ENCODE data around the gene FBXO28. TPM values are rescaled to one million over a fixed set of nuclear protein-coding genes. Genes with fewer than 3 reads are reported as not detected.

The FBXO28 gene
- polyA plus RNA-seq, 1 donor (not counting 4 experiments of a cell fraction or from before 2014, with no cell fraction given) = 36.5 TPM

DNA sequence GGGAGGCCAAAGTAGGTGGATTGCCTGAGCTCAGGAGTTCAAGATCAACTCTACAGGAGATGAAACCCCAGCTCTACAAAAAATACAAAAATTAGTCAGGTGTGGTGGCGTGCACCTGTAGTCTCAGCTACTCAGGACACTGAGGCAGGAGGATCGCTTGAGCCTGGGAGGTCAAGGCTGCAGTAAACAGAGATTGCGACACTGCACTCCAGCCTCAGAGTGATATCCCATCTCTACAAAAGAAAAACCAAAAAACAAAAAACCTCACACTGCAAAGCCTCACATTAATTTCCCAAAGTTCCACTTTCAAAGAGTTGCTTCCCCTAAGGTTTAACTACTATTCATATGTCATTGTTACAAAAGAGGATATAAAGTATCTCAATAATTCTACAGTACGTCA lies 29.0 kb upstream of the FBXO28 start:
- FAIRE-seq (no peak), DNase-seq (ENCODE audit: low read depth, low spot score) (no peak)
- Histone ChIP-seq H2AFZ (ENCODE audit: control insufficient read depth, low read length) (no peak overlapping the region), H3K4me1 (ENCODE audit: control insufficient read depth, extremely low read depth, insufficient read depth, low read length) (no peaks in the 10 kb centered on the region), H4K20me1 (ENCODE audit: control insufficient read depth, extremely low read depth, insufficient read depth, low read length) (no peaks in the 10 kb centered on the region), H3K4me3 (ENCODE audit: control insufficient read depth in 2 of 3, extremely low read depth in 1 of 3, insufficient read depth in 2 of 3, low read depth in 1 of 3, low read length in 3 of 3) (no peak overlapping the region), H3K4me2 (ENCODE audit: control insufficient read depth, extremely low read depth, insufficient read depth, low read depth, low read length) (no peak overlapping the region), H3K36me3 (ENCODE audit: control insufficient read depth in 2 of 2, extremely low read depth in 1 of 2, insufficient read depth in 2 of 2, low read length in 2 of 2) (no peaks in the 10 kb centered on the region), H3K9ac (ENCODE audit: control insufficient read depth, extremely low read depth, insufficient read depth, low read length) (no peak overlapping the region), H3K79me2 (ENCODE audit: control insufficient read depth, insufficient read depth, low read length) (no peaks in the 10 kb centered on the region), H3K9me3 (ENCODE audit: control insufficient read depth, low read depth, low read length) (no peaks in the 10 kb centered on the region), H3K27ac (ENCODE audit: control insufficient read depth, insufficient read depth, low read length) (no peak overlapping the region), H3K9me1 (ENCODE audit: control insufficient read depth, extremely low read depth, insufficient read depth, low read length) (no peaks in the 10 kb centered on the region), H3K27me3 (ENCODE audit: control insufficient read depth, extremely low read depth, insufficient read depth, low read length) (no peaks in the 10 kb centered on the region)
- TF ChIP-seq, protein P1, sequence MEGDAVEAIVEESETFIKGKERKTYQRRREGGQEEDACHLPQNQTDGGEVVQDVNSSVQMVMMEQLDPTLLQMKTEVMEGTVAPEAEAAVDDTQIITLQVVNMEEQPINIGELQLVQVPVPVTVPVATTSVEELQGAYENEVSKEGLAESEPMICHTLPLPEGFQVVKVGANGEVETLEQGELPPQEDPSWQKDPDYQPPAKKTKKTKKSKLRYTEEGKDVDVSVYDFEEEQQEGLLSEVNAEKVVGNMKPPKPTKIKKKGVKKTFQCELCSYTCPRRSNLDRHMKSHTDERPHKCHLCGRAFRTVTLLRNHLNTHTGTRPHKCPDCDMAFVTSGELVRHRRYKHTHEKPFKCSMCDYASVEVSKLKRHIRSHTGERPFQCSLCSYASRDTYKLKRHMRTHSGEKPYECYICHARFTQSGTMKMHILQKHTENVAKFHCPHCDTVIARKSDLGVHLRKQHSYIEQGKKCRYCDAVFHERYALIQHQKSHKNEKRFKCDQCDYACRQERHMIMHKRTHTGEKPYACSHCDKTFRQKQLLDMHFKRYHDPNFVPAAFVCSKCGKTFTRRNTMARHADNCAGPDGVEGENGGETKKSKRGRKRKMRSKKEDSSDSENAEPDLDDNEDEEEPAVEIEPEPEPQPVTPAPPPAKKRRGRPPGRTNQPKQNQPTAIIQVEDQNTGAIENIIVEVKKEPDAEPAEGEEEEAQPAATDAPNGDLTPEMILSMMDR (optimal IDR thresholded peaks at IDR 0.05 in 1 of 3, IDR thresholded peaks at IDR 0.05 in 1 of 3, conservative IDR thresholded peaks at IDR 0.05 in 1 of 3; ENCODE audit: extremely low read depth in 1 of 3, insufficient read depth in 2 of 3, low read length in 3 of 3) = no peak
- no peak for TF ChIP-seq EZH2 (IDR thresholded peaks at IDR 0.05; ENCODE audit: low read length)
- dilution Hi-C loops (cut with MboI; ENCODE audit: extremely low pct_ligation_motif_present, low sequenced_read_pairs) = no loop called here

DNA sequence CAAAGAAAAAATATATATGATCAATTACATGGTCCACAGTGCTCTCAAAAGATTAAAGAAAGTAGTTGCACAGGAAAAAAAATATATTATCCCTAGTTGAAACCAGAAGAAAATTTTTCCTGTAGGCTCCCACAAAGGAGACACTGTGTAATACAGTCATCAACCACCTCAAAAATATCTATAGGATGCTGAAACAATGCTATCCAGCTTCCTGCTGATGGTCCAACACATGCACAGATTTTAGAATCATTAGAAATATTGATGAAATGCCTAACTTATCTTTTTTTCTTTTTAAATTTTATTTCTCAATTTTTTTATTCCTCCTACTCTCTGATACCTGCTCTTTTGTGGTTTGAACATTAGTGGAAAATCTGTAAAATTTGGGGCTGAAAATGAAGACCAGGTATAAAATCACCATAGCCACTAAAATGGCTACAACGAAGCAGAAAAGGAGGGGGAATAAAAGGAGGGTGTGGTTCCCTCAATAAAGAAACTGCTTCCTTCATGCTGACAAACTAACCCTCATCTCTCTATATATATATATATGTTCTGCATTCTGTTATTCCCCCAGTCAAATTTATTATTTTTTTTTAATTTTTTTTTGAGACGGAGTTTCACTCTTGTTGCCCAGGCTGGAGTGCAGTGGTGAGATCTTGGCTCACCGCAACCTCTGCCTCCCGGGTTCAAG lies 28.3 kb upstream of the FBXO28 start:
- no peak for TF ChIP-seq EZH2 (IDR thresholded peaks at IDR 0.05; ENCODE audit: low read length)
- TF ChIP-seq, protein P1 (optimal IDR thresholded peaks at IDR 0.05 in 1 of 3, IDR thresholded peaks at IDR 0.05 in 1 of 3, conservative IDR thresholded peaks at IDR 0.05 in 1 of 3; ENCODE audit: extremely low read depth in 1 of 3, insufficient read depth in 2 of 3, low read length in 3 of 3) = no peak
- dilution Hi-C loops (cut with MboI; ENCODE audit: extremely low pct_ligation_motif_present, low sequenced_read_pairs) = no loop called here
- Histone ChIP-seq H3K36me3 (ENCODE audit: control insufficient read depth in 2 of 2, extremely low read depth in 1 of 2, insufficient read depth in 2 of 2, low read length in 2 of 2) (no peaks in the 10 kb centered on the region), H3K9me1 (ENCODE audit: control insufficient read depth, extremely low read depth, insufficient read depth, low read length) (no peaks in the 10 kb centered on the region), H3K4me3 (ENCODE audit: control insufficient read depth in 2 of 3, extremely low read depth in 1 of 3, insufficient read depth in 2 of 3, low read depth in 1 of 3, low read length in 3 of 3) (no peak overlapping the region), H4K20me1 (ENCODE audit: control insufficient read depth, extremely low read depth, insufficient read depth, low read length) (no peaks in the 10 kb centered on the region), H3K27me3 (ENCODE audit: control insufficient read depth, extremely low read depth, insufficient read depth, low read length) (no peaks in the 10 kb centered on the region), H2AFZ (ENCODE audit: control insufficient read depth, low read length) (no peak overlapping the region), H3K27ac (ENCODE audit: control insufficient read depth, insufficient read depth, low read length) (no peak overlapping the region), H3K9ac (ENCODE audit: control insufficient read depth, extremely low read depth, insufficient read depth, low read length) (no peak overlapping the region), H3K4me1 (ENCODE audit: control insufficient read depth, extremely low read depth, insufficient read depth, low read length) (no peaks in the 10 kb centered on the region), H3K4me2 (ENCODE audit: control insufficient read depth, extremely low read depth, insufficient read depth, low read depth, low read length) (no peak overlapping the region), H3K9me3 (ENCODE audit: control insufficient read depth, low read depth, low read length) (no peaks in the 10 kb centered on the region), H3K79me2 (ENCODE audit: control insufficient read depth, insufficient read depth, low read length) (no peaks in the 10 kb centered on the region)
- DNase-seq (ENCODE audit: low read depth, low spot score) (no peak), FAIRE-seq (no peak)

All from keratinocyte (primary cell).